HK-2 (cell line): ENCODE measurements around the gene KLB.
A peak's percentile ranks its signal among the peaks of the same experiment; 100 is the strongest.
"Not testable (repeated sequence)": the region's sequence is repeated elsewhere in the genome, so short reads cannot be mapped to it uniquely, and the experiment has no call there.

Experiments used
- DNase-seq: peaks from one replicate; pipeline ENCODE4 v3.0.0-alpha.2; 2018; ENCODE audit not compliant: unreplicated experiment

Gene KLB

DNA sequence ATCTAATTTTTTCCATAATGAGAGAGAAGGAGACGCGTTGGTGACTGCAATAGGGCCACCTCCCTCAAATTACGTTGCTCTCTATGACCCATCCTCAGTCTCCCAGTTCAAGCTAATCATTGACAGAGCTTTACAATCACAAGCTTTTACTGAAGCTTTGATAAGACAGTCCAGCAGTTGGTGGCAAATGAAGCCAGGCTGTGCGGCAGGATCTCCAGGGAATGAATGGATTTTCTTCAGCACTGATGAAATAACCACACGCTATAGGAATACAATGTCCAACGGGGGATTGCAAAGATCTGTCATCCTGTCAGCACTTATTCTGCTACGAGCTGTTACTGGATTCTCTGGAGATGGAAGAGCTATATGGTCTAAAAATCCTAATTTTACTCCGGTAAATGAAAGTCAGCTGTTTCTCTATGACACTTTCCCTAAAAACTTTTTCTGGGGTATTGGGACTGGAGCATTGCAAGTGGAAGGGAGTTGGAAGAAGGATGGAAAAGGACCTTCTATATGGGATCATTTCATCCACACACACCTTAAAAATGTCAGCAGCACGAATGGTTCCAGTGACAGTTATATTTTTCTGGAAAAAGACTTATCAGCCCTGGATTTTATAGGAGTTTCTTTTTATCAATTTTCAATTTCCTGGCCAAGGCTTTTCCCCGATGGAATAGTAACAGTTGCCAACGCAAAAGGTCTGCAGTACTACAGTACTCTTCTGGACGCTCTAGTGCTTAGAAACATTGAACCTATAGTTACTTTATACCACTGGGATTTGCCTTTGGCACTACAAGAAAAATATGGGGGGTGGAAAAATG lies at the start of gene KLB:
KLB (plus strand) TSS at position 168 of the 821 bp plus-strand sequence; CDS start at position 188, 20 bp downstream.
- no peak for DNase-seq

DNA sequence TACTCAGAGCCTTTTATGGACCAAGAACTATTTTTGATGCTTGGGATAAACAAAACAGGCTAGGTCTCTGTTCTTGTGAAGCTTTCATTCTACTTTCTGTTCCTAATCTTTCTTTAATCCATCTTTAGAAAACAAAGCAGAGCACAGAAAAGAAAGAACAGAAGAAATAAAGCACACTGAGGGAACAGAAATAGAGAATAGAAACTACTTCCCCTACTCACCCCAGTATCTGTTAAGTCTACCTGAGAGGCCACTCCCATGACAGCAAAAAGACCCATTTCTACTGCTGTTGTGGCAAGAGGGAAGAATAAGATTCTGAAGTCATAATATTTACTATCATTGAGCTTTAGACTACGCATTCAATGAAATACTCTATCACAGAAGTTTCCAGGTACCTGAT lies 49.7 kb upstream of the KLB start:
- no peak for DNase-seq

DNA sequence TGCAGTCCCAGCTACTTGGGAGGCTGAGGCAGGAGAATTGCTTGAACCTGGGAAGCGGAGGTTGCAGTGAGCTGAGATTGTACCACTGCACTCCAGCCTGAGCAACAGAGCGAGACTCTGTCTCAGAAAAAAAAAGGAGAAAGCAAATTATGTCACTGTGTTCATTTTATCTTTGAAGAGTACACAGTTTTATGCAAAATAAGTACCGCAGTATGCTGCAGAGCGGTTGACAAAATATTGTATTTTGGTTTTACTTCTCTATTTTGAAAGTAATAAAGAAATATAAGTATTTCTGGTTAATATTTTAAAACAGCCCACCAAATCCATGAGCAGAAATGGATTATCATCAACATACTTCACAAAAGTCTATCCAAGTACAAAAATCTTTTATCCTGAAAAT lies 46.1 kb upstream of the KLB start:
- DNase-seq: not testable (repeated sequence)

DNA sequence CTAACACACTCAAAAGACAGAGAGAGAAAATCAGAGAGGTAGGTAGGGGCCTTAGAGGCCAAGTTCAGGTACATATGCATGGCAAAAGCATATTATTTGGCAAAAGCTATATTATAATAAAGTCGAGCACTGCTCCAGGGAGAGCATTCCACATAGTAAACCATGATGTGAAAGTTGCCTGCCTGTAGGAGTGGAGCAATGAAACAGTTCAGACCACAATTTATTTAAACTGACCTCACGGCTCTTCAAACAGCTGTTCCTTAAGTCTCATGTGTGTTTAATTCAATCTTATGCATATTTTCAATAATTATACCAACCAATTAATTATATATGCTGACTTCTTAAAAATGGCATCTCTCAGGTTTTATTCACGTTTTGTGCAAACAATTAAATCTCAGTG lies 43.9 kb upstream of the KLB start:
- DNase-seq: no peak

DNA sequence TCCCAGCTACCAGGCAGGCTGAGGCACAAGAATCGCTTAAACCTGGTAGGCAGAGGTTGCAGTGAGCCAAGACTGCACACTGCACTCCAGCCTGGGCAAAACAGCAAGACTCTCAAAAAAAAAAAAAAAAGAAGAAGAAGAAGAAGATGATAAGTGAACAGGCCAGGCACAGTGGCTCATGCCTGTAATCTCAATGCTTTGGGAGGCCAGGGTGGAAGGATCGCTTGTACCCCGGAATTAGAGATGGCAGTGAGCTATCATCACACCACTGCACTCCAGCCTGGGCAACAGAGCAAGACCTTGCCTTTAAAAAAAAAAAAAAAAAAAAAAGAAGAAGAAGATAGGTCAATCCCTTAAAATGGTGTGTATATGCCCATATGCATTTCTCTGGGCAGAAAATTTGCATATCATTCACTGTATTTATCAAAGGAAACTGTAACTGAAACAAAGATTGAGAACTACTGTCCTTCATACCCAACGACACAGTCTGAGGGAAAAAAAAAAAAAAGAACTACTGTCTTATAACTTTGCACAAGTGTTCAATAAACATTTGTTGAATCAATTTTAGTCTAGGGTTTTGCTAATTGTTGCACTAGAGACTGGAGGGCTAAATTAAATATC lies 42.8 kb upstream of the KLB start:
- DNase-seq: no peak

DNA sequence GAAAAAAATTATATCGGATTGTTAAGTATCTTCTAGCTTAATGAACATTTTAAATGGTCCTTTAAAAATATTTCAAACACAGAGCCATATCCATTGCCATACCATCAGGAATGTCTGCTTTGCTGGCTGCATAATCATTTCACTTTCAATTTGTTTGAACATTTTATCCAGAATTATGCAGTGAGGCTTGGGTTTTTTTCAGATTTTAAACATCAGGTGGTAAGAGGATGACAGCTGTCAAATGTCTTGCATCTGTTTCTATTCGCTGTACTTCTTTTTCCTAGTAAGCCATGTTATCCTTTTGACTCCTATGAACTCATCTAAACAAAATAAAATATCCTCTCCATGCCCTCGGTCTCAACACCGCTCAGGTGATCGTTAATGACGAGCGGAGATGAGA lies 41.4 kb upstream of the KLB start:
- no peak for DNase-seq

DNA sequence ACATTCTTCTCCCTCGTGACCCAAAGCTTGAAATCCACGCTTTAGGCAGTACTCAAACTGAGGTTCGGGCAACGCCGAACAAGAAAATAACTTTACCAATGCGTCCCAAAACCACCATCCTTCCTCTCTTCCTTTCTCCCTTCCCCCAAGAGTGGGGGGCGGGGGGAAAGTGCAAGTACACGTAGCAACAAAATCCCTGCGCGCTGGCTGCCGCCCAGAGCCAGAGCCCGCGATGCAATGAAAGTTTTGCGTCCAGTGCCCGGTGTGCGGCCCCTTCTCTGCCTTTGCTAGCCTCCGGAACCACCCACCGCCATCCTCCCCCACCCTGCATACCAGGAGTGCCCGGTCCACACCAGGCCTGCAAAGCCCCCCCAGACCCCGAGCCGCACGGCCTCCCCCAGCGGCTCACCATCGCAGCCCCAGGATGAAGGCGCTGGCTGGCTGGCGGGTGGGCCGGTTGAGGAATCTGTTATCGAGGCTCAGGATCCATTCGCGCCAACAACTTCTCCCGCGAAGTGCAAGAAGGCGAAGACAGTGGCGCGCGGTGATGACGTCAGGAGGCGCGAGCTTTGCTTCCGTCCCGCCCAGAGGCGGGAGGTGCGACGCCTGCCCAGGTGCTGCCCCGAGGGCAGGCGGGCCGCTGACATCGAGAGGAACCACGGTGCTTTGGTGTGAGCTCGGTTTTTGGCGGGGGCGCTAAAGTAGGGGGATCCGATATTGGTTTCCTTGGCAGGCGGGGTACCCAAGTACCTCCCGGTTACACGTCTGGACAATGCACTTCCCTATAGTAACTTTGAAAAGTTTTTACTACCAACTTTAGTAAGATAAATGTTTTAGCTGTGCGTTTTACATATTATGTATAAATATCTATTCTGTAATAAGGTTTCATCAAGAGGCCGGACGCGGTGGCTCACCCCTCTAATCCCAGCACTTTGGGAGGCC lies 40.6 kb upstream of the KLB start, which contains the start of gene RFC1:
RFC1 (minus strand) TSS at position 533 of the 942 bp plus-strand sequence; CDS start at position 412, 121 bp downstream.
- DNase-seq: peak; percentile 92

DNA sequence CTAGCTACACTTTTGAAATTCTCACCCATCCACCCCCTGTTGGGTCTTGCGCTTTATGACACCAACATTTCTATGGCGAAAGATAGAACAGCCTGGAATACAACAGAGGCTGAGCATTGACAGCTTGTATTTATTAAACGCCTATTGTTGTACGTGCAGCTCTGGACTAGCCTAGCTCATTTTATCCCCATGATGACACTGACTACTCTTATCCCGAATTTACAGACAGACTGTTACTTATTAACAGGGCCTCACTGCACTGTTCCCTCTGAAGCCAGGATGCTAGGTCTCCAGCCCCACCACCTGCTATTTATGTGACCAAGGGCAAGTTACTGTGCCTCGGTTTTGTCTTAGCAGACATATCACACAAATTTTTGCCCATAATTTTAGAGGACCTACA lies 39.6 kb upstream of the KLB start:
- DNase-seq: no peak

DNA sequence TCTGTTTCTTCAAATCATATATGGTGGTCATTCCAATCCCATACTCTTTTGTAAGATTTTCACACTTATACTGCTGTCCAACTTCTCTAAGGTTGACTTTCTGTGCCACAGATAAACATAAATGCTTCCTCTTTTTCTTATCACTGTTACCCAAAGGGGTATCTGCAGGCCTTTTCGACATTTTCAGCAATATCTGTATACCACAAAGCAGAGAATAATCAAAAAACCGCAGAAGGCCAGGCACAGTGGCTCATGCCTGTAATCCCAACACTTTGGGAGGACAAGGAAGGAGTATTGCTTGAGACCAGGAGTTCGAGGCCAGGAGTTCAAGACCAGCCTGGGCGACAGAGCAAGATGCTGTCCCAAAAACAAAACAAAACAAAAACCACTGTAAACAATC lies 37.4 kb upstream of the KLB start:
- no peak for DNase-seq

DNA sequence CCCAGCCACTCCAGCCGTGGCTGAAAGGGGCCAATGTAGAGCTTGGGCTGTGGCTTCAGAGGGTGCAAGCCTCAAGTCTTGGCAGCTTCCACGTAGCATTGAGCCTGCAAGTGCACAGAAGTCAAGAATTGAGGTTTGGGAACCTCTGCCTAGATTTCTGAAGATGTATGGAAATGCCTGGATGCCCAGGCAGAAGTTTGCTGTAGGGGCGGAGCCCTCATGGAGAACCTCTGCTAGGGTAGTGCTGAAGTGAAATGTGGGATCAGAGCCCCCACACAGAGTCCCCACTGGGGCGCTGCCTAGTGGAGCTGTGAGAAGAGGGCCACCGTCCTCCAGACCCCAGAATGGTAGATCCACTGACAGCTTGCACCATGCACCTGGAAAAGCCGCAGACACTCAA lies 35.5 kb upstream of the KLB start:
- DNase-seq: not testable (repeated sequence)

DNA sequence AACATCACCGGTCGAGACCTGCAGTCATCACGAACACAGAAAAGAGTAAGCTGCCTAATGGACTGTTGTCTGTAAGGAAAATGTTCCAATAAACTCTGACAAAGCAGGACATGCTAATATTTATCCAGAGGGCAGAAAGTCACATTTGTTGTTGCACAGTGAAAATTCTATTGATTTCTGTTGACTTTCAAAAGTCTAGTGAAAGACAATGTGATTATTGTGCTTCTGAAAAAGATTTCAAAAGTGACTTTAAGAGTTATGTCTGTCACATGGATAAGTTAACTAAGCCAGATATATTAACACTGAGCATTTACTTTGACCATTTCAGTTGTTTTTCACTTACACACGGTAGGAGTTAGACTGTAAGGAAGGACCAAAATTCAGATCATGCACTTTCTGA lies 31.3 kb upstream of the KLB start:
- DNase-seq: no peak

DNA sequence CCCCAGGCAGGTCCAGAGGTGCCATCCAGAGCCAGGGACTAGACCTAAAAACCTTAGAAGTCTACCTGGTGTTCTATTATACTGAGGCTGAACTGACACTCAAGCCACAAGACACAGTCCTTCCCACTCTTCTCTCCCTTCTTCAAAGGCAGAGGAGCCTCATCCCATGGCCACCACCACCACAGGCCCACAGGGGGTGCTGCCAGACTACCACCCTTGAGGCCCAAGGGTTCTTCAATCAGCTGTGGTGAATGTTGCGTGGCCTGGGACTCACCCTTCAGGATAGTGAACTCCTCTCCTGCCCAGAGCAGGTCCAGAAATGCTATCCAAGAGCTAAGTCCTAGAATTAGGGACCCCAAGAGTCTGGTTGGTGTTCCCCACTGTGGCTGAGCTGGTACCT lies 23.0 kb upstream of the KLB start:
- no peak for DNase-seq

DNA sequence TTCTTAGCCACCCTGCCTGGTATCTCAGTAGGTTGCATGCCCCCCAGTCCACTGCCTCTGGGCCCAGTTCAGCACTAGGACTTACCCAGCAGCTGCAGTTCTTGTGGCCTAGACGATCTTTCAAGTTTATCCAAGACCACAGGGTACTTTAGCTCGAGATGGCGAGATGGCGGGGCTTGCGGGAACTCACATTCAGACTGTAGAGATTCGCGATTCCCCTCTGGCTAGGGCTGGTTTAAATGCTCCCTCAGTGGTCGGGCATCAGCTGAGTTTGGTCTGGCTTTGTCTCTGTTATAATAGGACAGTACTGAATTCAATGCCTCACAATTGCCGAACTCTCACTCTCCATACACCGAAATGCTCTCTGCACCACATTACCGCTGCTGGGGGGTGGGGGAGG lies 22.2 kb upstream of the KLB start:
- no peak for DNase-seq

DNA sequence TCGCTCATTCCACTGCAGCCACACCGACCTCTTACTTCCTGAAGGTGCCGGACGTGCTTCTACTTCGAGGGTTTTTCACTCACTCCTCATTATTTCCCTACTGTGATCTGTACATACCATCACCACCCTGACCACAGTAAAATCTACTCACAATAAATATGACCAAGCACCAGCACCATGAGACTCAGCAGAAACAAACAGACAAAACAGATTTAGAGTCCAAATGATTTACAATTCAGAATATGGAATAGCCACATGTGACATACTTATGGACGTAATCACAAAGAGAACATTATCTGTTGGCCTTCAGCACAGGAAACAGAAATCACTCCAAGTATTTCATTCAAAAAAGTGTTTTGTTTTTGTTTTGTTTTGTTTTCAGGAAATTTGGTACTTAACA lies 16.1 kb upstream of the KLB start:
- no peak for DNase-seq

DNA sequence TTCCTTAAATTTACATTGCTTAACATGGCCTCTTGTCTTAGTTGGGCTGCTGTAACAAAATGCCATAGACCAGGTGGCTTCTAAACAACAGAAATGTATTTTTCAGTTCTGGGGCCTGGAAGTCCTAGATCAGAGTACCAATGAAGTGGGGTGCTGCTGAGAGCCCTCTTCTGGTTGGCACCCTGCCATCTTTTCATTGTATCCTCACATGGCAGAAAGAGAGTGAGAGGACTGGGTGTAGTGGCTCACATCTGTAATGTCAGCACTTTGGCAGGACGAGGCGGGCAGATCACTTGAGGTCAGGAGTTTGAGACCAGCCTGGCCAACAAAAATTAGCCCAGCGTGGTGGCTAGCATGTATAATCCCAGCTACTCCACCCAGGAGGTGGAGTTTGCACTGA lies 12.0 kb upstream of the KLB start:
- no peak for DNase-seq

DNA sequence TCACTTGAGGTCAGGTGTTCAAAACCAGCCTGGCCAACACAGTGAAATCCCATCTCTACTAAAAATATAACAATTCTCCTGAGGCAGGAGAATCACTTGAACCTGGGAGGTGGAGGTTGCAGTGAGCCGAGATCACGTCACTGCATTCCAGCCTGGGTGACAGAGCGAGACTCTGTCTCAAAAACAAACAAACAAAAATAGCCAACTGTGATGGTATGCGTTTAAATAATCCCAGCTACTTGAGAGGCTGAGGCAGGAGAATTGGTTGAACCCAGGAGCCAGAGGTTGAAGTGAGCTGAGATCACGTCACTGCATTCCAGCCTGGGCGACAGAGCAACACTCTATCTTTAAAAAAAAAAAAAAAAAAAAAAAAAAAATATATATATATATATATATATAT lies 5.1 kb upstream of the KLB start:
- not testable (repeated sequence) for DNase-seq

DNA sequence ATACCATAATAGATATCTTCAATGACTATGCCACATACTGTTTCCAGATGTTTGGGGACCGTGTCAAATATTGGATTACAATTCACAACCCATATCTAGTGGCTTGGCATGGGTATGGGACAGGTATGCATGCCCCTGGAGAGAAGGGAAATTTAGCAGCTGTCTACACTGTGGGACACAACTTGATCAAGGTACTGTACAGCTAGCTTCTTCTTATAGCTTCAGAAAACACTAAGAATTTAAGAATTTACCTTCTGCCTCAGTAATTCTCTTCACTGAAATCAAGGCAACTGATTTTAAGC lies 805 bp downstream of the KLB start:
- DNase-seq: no peak

DNA sequence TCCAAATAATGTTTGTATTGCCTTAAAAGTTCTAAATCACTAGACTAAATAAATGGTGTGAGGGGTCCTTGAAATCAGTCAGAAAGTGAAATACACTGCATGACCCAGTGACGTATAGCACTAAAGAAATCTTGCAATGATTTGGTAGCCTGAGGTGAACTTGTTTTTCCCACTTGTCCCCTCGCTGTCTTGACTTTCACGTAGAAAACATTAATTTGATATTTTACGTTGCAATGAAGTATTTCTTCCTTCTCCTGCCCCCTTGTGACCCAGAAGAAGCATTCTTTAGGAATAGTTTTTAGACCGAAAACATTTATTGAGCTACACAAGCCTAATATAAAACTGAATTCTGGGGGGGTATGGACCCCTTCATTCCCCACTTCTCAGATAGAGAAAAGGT lies 3.7 kb downstream of the KLB start:
- no peak for DNase-seq

DNA sequence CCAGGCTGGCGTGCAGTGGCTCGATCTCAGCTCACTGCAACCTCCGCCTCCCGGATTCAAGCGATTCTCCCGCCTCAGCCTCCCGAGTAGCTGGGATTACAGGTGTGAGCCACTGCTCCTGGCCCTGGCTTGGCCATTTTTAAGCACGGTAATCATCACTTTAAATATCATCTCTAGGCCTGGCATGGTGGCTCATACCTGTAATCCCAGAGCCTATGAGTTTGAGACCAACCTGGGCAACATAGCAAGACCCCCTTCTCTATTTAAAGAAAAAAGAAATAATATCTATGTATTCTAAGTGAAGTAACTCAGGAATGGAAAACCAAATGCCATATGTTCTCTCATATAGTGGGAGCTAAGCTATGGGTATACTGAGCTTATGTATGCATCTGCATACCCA lies 4.8 kb downstream of the KLB start:
- DNase-seq: not testable (repeated sequence)

DNA sequence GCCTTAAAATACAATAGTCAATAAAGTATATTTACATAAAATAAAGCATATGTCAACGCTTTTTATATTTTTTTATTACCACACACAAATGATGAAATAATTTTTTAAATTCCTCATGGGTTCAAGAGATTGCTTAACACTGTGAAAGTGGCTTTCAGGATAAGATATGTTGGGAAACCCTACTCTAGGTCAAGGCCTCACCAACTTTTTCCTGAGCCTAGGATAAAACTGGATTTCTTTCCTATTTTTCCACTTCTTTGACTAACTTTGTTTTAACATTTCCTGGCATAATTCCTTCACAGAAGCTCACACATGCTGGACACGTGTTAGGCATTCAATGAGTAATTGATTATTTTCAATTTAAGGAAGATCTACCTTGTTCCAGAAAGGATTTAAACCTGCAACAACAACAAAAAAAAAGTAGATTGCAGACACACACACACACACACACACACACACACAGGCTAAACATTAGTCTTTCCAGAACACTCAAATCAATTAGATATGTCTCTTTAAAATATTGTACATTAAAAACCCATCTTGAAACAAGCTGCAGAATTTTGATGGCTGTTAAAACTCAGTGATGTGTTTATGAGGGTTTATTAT lies 9.1 kb downstream of the KLB start:
- no peak for DNase-seq

DNA sequence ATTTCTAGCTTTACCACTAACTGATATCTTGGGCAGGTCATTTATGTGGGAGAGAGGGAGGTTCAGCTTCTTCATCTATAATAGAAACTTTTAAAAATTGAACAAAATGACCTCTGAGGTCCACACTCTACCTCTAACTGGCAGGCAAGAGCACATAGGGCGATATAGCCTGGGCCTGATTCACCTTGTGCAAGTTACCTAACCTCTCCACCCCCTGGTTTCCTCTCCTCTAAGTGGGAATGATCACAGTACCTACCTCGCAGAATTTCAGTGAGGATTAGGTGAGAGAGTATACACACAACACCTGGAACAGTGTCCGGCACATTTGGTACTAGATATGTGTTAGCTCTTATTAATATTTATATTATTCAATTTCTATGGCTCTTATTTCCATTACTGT lies 15.5 kb downstream of the KLB start:
- no peak for DNase-seq

DNA sequence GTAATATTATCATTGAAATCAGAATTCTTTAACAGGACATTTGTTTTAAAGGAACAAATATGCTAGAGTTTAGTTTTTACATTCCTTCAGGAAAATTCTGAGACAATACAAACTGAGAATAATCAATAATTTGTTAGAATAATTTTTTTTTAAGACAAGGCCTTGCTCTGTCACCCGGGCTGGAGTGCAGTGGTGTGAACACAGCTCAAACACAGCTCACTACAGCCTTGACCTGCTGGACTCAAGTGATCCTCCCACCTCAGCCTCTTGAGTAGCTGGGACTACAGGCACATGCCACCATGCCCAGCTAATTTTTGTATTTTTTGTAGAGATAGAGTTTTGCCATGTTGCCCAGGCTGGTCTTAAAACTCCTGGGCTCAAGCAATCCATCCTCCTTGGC lies 18.6 kb downstream of the KLB start:
- DNase-seq: not testable (repeated sequence)
